Loucy (cell line): ENCODE data around the gene ZCCHC2.

Experiments used
- H2AFZ ChIP-seq: fragments of 200-600 bp; sonication (generic); 2 replicates; pipeline ENCODE4 v1.6.0; 2016; ENCODE audit warnings: antibody characterized with exemption, mild to moderate bottlenecking, low read length, moderate library complexity
- H3F3A ChIP-seq: fragments of 200-600 bp; 2 replicates; pipeline ENCODE4 v1.6.0; 2016; ENCODE audit warnings: antibody characterized with exemption, low read depth, mild to moderate bottlenecking
- H3K27me3 ChIP-seq: fragments of 200-600 bp; sonication (generic); 2 replicates; pipeline ENCODE4 v1.6.1; 2014; ENCODE audit warnings: low read length, mild to moderate bottlenecking; ENCODE audit not compliant: insufficient read depth, poor library complexity, severe bottlenecking
- H3K36me3 ChIP-seq: fragments of 200-600 bp; sonication (generic); 2 replicates; pipeline ENCODE4 v1.6.1; 2016; ENCODE audit warnings: low read length; ENCODE audit not compliant: insufficient read depth
- H3K4me1 ChIP-seq: fragments of 200-600 bp; sonication (generic); 2 replicates; pipeline ENCODE4 v1.5.1; 2014; ENCODE audit warnings: low read length, mild to moderate bottlenecking; ENCODE audit not compliant: insufficient read depth, poor library complexity, severe bottlenecking
- H3K4me2 ChIP-seq: fragments of 200-600 bp; sonication (generic); 2 replicates; pipeline ENCODE4 v1.6.0; 2014; ENCODE audit warnings: antibody characterized with exemption, low read length, low read depth, mild to moderate bottlenecking; ENCODE audit not compliant: poor library complexity, severe bottlenecking
- H3K4me3 ChIP-seq: fragments of 200-600 bp; sonication (generic); 2 replicates; pipeline ENCODE4 v1.5.1; 2014; ENCODE audit warnings: low read length, mild to moderate bottlenecking, mixed read lengths; ENCODE audit not compliant: poor library complexity, severe bottlenecking
- H3K79me2 ChIP-seq: fragments of 200-600 bp; sonication (generic); 2 replicates; pipeline ENCODE4 v1.6.1; 2014; ENCODE audit warnings: low read length; ENCODE audit not compliant: insufficient read depth
- H3K9ac ChIP-seq: fragments of 200-600 bp; sonication (generic); 2 replicates; pipeline ENCODE4 v1.6.0; 2014; ENCODE audit warnings: mild to moderate bottlenecking, low read depth, low read length, moderate library complexity; ENCODE audit not compliant: poor library complexity, severe bottlenecking
- H3K9me2 ChIP-seq: fragments of 200-600 bp; sonication (generic); replicated peaks from 2 replicates; pipeline ENCODE4 v1.6.1; 2016; ENCODE audit warnings: low read depth, low read length, mixed read lengths
- H3K9me3 ChIP-seq: fragments of 200-600 bp; sonication (generic); 2 replicates; pipeline ENCODE4 v1.6.1; 2014; ENCODE audit warnings: mild to moderate bottlenecking, antibody characterized with exemption, low read length, low read depth; ENCODE audit not compliant: insufficient read depth
- H4K20me1 ChIP-seq: fragments of 200-600 bp; sonication (generic); 2 replicates; pipeline ENCODE4 v1.6.0; 2014; ENCODE audit warnings: antibody characterized with exemption, low read length, mild to moderate bottlenecking; ENCODE audit not compliant: insufficient read depth, poor library complexity, severe bottlenecking
- CTCF ChIP-seq: fragments of 200-600 bp; sonication (generic); conservative IDR thresholded peaks from 2 replicates; pipeline ENCODE4 v1.5.1; 2014; ENCODE audit warnings: mild to moderate bottlenecking, antibody characterized with exemption, low read length
- EZH2phosphoT487 ChIP-seq: fragments of 200-600 bp; IDR thresholded peaks from 2 replicates; pipeline ENCODE4 v1.6.1; 2018; ENCODE audit warnings: antibody characterized with exemption, mild to moderate bottlenecking, moderate library complexity, borderline replicate concordance

Gene ZCCHC2

GRCh38 chr18:62487161-62487560, 35.7 kb upstream of the ZCCHC2 start:
- no peaks in the 10 kb centered on the region for H3F3A ChIP-seq
- no peaks in the 10 kb centered on the region for H3K79me2 ChIP-seq
- H3K4me2 ChIP-seq, result no peak overlapping the region
- H3K4me3 ChIP-seq, result no peak overlapping the region
- H3K9ac ChIP-seq, result no peak overlapping the region
- H3K36me3 ChIP-seq, result no peaks in the 10 kb centered on the region
- H3K9me3 ChIP-seq, result no peaks in the 10 kb centered on the region
- H3K4me1 ChIP-seq, result no peaks in the 10 kb centered on the region
- no peaks in the 10 kb centered on the region for H3K27me3 ChIP-seq
- H3K9me2 ChIP-seq, result no peaks in the 10 kb centered on the region
- no peaks in the 10 kb centered on the region for H4K20me1 ChIP-seq
- no peak overlapping the region for H2AFZ ChIP-seq
- TF ChIP-seq EZH2phosphoT487, result no peak
- no peak for TF ChIP-seq CTCF

- H3F3A ChIP-seq, result no peaks in the 10 kb centered on the region
- H3K4me3 ChIP-seq, result no peak overlapping the region
- H3K9ac ChIP-seq, result no peak overlapping the region
- H3K9me2 ChIP-seq, result no peaks in the 10 kb centered on the region
- peak overlapping the region; percentile 24; the same call in 1 of the 2 replicates for H2AFZ ChIP-seq
- TF ChIP-seq EZH2phosphoT487 (no peak), CTCF (no peak)
- no peak overlapping the region for H3K4me2 ChIP-seq
- no peaks in the 10 kb centered on the region for H3K27me3 ChIP-seq
- H3K36me3 ChIP-seq, result no peaks in the 10 kb centered on the region
- no peaks in the 10 kb centered on the region for H4K20me1 ChIP-seq
- H3K9me3 ChIP-seq, result no peaks in the 10 kb centered on the region
- H3K4me1 ChIP-seq, result no peaks in the 10 kb centered on the region
- no peaks in the 10 kb centered on the region for H3K79me2 ChIP-seq
These were observed 31.7 kb upstream of the ZCCHC2 start for GRCh38 chr18:62490967-62491695.

- Histone ChIP-seq H3F3A (no peaks in the 10 kb centered on the region), H3K4me3 (no peak overlapping the region), H3K9ac (no peak overlapping the region), H3K4me2 (no peak overlapping the region), H3K9me2 (no peaks in the 10 kb centered on the region), H2AFZ (no peak overlapping the region), H3K36me3 (no peaks in the 10 kb centered on the region), H3K27me3 (no peaks in the 10 kb centered on the region), H3K9me3 (no peaks in the 10 kb centered on the region), H4K20me1 (no peaks in the 10 kb centered on the region), H3K79me2 (no peaks in the 10 kb centered on the region), H3K4me1 (peaks cover 6% of the 10 kb centered on the region)
- TF ChIP-seq EZH2phosphoT487, result no peak
- no peak for TF ChIP-seq CTCF
These were observed 29.6 kb upstream of the ZCCHC2 start for GRCh38 chr18:62493033-62493862.
